Subcutaneous abdominal adipose tissue (tissue), 5 donors: ENCODE data around the gene PTAR1.
"Not testable (repeated sequence)": the region's sequence is repeated elsewhere in the genome, so short reads cannot be mapped to it uniquely, and the experiment has no call there.

Source experiments
- H3K27ac ChIP-seq: one replicate; pipeline ENCODE4 v1.7.0; 2013; ENCODE audit warnings: low read depth, mild to moderate bottlenecking, inconsistent platforms, low read length, moderate library complexity
- H3K27me3 ChIP-seq, 5 donors: one replicate each; pipeline ENCODE4 v1.7.0; 2013; ENCODE audit warnings: low read length in 5 of 5, inconsistent platforms in 1 of 5; ENCODE audit not compliant: control insufficient read depth in 5 of 5, insufficient read depth in 4 of 5
- H3K36me3 ChIP-seq, 5 donors: one replicate each; pipeline ENCODE4 v1.7.0; 2013; ENCODE audit warnings: low read length in 5 of 5; ENCODE audit not compliant: control insufficient read depth in 5 of 5, insufficient read depth in 5 of 5
- H3K4me1 ChIP-seq, 5 donors: one replicate each; pipeline ENCODE4 v1.7.0; 2013; ENCODE audit warnings: low read length in 5 of 5, mild to moderate bottlenecking in 3 of 5, moderate library complexity in 1 of 5; ENCODE audit not compliant: control insufficient read depth in 5 of 5, insufficient read depth in 5 of 5
- H3K4me3 ChIP-seq, 5 donors: one replicate each; pipeline ENCODE4 v1.7.0; 2013; ENCODE audit warnings: low read length in 5 of 5, low read depth in 1 of 5
- H3K9ac ChIP-seq, 5 donors: one replicate each; pipeline ENCODE4 v1.7.0; 2013; ENCODE audit warnings: low read length in 5 of 5, mild to moderate bottlenecking in 4 of 5, moderate library complexity in 3 of 5
- H3K9me3 ChIP-seq, 5 donors: one replicate each; pipeline ENCODE4 v1.7.0; 2013; ENCODE audit warnings: low read length in 5 of 5; ENCODE audit not compliant: control insufficient read depth in 5 of 5
- donor health status: healthy.
- donor health status: healthy.
- donor health status: healthy.
- donor health status: healthy.
- donor health status: healthy.

Gene PTAR1, protein sequence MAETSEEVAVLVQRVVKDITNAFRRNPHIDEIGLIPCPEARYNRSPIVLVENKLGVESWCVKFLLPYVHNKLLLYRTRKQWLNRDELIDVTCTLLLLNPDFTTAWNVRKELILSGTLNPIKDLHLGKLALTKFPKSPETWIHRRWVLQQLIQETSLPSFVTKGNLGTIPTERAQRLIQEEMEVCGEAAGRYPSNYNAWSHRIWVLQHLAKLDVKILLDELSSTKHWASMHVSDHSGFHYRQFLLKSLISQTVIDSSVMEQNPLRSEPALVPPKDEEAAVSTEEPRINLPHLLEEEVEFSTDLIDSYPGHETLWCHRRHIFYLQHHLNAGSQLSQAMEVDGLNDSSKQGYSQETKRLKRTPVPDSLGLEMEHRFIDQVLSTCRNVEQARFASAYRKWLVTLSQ

DNA sequence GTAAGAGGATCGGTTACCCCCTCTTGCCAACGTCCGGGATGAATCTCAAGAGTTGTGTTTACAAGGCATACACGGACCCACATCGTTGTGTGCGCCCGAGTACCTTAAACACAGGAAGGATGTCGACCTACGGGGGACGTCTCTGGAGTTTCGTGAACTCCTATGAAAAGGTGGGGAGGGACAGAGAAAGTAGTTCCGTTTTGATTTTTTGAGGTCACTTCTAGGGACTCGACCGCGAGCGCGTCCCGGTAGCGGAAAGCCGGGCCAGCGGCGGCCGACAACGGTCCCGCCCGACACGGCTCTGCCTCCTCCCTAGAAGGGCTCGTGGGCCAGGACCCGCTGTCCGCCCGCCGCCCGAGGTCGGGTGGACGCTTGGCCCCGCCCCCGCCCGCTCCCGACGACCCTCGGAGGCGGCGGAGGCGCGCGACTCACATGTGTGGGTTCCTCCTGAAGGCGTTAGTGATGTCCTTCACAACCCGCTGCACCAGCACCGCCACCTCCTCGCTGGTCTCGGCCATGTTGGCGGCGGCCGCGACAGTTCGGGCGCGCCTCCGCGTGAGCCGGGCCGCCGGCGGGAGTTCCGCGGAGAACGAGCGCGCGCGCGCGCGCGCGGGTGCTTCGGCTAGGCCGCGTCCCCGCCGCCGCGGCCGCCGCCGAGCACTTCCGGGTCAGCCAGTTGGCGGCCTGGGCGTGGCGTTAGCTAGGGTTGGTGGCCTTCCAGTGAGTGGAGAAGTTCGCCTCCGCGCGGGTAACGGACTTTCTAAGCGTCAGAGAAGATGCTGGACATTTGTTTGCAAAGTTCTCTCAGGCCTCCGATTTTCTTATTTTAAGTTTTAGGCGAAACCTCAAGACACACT is at the start of gene PTAR1:
Gene PTAR1, minus strand, starts transcription at position 591 of the 857 bp plus-strand sequence. Its CDS starts 73 bp downstream, at position 518.
- H3K27me3 ChIP-seq = no peaks in the 10 kb centered on the region

DNA sequence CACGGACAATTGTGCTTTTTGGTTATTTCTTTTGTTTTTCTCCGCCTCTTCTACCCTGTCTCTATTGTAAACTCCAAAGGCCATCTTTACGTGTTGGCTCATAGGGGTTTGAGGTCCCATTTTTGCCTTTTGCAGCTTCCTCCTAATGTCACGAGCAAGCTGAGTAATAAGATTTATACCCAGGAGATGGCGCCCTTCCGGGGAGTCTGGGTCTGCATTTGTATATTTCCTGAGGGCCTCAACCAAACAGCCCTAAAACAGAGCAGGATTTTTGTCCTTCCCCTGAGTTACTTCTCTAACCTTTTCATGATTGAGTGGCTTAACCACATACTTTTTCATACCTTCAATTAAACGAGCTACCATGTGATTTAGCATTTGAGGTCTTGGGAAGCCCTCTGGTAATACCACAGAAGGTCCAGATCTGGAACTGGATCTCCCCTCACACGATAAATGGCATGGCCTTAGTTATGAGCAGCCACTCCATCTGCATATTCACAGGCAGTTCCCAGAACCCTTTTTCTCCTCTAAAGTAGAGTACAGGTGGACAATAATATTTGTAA is 49.6 kb upstream of the PTAR1 start:
- H3K27ac ChIP-seq = no peak overlapping the region
- no peaks in the 10 kb centered on the region for H3K9me3 ChIP-seq
- H3K27me3 ChIP-seq = no peaks in the 10 kb centered on the region
- no peak overlapping the region for H3K4me3 ChIP-seq
- peaks cover 0 to 11% (median 5%) of the 10 kb centered on the region in 5 donors for H3K4me1 ChIP-seq
- no peaks in the 10 kb centered on the region for H3K36me3 ChIP-seq
- no peak overlapping the region for H3K9ac ChIP-seq

More for the DNA sequence above, at the start of gene PTAR1:
- Histone ChIP-seq H3K27ac (peak within 1 kb of the TSS; percentile 94), H3K4me3 (peak within 1 kb of the TSS; percentile 86 to 98 (median 94)), H3K36me3 (peaks cover 0 to 3% (median 0%) of the 10 kb centered on the region in 5 donors), H3K4me1 (peaks cover 0 to 23% (median 18%) of the 10 kb centered on the region in 5 donors), H3K9ac (peak within 1 kb of the TSS; percentile 90 to 93 (median 93)), H3K9me3 (no peaks in the 10 kb centered on the region)

DNA sequence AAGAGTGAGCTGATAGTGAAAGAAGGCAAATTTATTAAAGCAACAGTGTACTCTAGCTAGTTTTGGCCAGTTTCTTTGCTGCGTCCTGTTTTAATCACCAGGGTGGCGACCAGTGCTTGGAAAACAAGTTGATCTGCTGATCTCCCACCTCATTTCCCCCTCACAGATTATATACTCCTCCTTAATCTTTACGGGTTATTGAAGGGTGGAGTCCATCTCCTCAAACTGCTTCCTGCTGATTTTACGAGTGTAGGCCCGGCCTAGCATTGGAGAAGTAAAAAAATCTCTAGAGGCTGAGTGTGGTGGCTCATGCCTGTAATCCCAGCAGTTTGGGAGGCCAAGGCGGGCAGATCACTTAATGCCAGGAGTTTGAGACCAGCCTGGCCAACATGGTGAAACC is 46.8 kb upstream of the PTAR1 start:
- H3K27ac ChIP-seq = no peak overlapping the region
- H3K4me3 ChIP-seq = no peak overlapping the region
- H3K27me3 ChIP-seq = no peaks in the 10 kb centered on the region
- H3K9me3 ChIP-seq = no peaks in the 10 kb centered on the region
- no peaks in the 10 kb centered on the region for H3K36me3 ChIP-seq
- H3K4me1 ChIP-seq = peaks cover 0 to 9% (median 0%) of the 10 kb centered on the region in 5 donors
- no peak overlapping the region for H3K9ac ChIP-seq

DNA sequence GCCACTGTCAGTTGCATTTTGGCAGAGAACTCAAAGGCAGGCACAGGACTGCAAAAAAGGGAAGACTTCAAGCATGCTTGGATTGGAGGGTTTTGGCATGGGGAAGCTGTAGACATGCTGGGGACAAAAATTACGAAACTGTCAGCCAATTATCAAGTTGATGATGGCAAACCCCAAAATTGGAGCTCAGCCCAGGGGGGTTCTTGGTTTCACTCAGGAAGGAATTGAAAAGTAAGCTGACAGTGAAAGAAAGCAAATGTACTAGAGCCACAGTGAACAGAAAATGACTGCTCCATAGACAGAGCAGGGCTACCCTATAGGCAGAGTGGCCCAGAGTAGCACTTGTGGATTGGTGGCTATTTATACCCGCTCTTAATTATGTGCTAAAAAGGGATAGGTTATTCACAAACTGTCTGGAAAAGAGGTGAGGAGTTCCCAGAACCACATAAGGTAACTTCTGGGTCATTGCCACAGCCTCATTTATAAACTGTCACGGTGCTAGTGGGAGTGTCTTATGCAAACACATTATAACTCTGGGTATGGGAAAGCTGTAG is 46.2 kb upstream of the PTAR1 start:
- no peak overlapping the region for H3K27ac ChIP-seq
- no peaks in the 10 kb centered on the region for H3K27me3 ChIP-seq
- H3K4me1 ChIP-seq = peaks cover 0 to 6% (median 0%) of the 10 kb centered on the region in 5 donors
- no peak overlapping the region for H3K9ac ChIP-seq
- H3K36me3 ChIP-seq = no peaks in the 10 kb centered on the region
- no peaks in the 10 kb centered on the region for H3K9me3 ChIP-seq
- no peak overlapping the region for H3K4me3 ChIP-seq

DNA sequence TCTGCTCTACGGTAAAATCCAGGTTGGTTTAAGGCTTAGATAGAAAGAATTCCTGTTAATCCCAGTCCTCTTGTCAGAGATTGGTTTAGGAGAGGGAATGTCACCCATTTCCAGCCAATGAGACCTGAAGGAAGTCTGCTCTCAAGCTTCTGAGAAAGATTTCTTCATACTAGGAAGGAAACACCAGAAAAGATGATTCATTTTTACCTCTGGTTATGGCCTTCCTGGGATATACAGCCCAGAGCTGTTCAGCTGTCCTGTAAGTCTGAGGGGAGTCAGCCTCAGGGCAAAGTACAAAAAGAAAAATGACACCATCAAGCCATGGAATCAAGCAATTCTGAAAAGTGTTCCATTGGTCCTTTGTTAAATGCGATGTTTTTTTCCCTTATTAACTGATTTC is 42.2 kb upstream of the PTAR1 start:
- no peak overlapping the region for H3K4me3 ChIP-seq
- no peaks in the 10 kb centered on the region for H3K36me3 ChIP-seq
- no peak overlapping the region for H3K27ac ChIP-seq
- no peaks in the 10 kb centered on the region for H3K27me3 ChIP-seq
- no peaks in the 10 kb centered on the region for H3K4me1 ChIP-seq
- no peak overlapping the region for H3K9ac ChIP-seq
- no peaks in the 10 kb centered on the region for H3K9me3 ChIP-seq

DNA sequence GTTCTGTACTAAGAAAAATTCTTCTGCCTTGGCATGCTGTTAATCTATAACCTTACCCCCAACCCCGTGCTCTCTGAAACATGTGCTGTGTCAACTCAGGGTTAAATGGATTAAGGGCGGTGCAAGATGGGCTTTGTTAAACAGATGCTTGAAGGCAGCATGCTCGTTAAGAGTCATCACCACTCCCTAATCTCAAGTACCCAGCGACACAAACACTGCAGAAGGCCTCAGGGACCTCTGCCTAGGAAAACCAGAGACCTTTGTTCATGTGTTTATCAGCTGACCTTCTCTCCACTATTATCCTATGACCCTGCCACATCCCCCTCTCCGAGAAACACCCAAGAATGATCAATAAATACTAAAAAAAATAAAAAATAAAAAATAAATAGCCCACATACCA is 40.2 kb upstream of the PTAR1 start:
- H3K9me3 ChIP-seq, H3K27me3 ChIP-seq, H3K9ac ChIP-seq, H3K36me3 ChIP-seq, H3K27ac ChIP-seq, H3K4me3 ChIP-seq, H3K4me1 ChIP-seq: not testable (repeated sequence)

DNA sequence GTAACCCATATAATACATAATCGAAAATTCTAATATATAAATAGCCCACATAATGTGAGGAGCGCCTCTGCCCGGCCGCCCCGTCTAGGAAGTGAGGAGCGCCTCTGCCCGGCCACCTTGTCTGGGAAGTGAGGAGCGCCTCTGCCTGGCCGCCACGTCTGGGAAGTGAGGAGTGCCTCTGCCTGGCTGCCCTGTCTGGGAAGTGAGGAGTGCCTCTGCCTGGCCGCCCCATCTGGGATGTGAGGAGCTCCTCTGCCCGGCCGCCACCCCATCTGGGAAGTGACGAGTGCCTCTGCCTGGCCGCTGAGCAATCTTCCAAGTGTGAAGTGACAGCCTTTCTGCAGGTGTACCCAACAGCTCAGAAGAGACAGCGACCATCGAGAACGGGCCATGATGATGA is 39.7 kb upstream of the PTAR1 start:
- H3K27me3 ChIP-seq, H3K4me3 ChIP-seq, H3K9me3 ChIP-seq, H3K36me3 ChIP-seq, H3K9ac ChIP-seq, H3K4me1 ChIP-seq, H3K27ac ChIP-seq: not testable (repeated sequence)

DNA sequence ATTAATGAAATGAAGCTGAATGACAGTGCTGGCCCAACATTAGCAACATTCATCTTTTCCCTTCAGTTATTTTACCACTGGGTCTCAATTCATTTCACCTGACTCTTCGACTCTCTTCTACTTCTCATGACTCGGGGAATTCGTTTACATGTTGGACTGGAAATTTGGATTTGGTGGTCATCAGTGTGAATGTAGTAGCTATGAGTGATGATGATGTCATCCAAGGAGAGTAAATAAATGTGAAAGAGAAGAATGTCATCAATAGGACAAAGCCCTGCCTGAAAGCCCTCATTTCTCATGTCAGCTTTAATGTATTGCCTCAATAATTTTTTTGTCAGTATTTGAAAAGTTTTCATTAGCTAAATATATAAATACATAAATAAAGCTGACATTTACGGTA is 38.9 kb upstream of the PTAR1 start:
- Histone ChIP-seq H3K9ac (no peak overlapping the region), H3K9me3 (no peaks in the 10 kb centered on the region), H3K4me1 (no peaks in the 10 kb centered on the region), H3K27me3 (no peaks in the 10 kb centered on the region), H3K4me3 (no peak overlapping the region), H3K27ac (no peak overlapping the region), H3K36me3 (no peaks in the 10 kb centered on the region)

DNA sequence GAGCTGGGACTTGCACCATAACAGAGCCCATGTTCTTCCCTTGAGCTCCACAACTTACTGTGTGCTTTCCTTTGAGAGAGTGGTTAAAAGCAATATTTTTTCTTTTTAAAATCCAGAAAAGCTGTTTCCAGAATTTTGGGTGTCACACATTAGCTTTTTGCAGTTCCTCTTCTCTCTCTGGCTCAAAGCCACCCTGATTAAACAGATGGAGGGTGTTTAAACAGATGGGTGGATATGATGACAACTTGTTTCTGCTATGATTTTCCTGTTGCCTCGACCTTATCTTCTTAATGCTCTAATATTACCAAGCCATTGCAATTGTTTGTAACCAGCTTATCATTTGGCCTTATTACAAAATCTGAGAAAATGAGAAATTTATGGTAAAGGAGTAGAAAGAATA is 37.9 kb upstream of the PTAR1 start:
- Histone ChIP-seq H3K36me3 (no peaks in the 10 kb centered on the region), H3K4me1 (no peaks in the 10 kb centered on the region), H3K9me3 (no peaks in the 10 kb centered on the region), H3K4me3 (no peak overlapping the region), H3K27me3 (no peaks in the 10 kb centered on the region), H3K27ac (no peak overlapping the region), H3K9ac (no peak overlapping the region)

DNA sequence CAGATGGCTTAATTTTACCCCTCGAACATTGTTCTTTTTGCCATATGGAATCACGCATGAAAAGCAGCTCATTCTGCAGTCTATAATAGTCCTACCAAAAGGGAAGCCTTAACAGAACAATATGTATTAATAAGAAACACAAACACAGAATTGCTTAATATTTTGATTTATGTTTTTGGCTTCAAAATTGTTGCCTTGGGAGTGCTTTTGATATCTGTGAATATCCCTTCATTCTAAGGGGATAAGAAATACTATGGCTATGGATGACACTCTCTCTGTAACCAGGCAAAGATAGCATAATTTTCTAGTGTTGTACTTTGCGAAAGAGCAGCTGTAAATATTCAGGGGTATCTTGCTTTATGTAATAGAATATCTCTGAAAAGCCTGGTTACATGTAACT is 34.5 kb upstream of the PTAR1 start:
- H3K27me3 ChIP-seq = no peaks in the 10 kb centered on the region
- H3K36me3 ChIP-seq = no peaks in the 10 kb centered on the region
- H3K27ac ChIP-seq = no peak overlapping the region
- H3K4me3 ChIP-seq = no peak overlapping the region
- no peak overlapping the region for H3K9ac ChIP-seq
- no peaks in the 10 kb centered on the region for H3K9me3 ChIP-seq
- no peaks in the 10 kb centered on the region for H3K4me1 ChIP-seq
